NCI-H345 (cell line): ENCODE measurements around the gene ZMYM4.
"Not testable (repeated sequence)": the region's sequence is repeated elsewhere in the genome, so short reads cannot be mapped to it uniquely, and the experiment has no call there.

Experiments used
- DNase-seq: peaks from one replicate; lab custom pipeline; 2025; lab: John Stamatoyannopoulos, UW

Gene ZMYM4

DNA sequence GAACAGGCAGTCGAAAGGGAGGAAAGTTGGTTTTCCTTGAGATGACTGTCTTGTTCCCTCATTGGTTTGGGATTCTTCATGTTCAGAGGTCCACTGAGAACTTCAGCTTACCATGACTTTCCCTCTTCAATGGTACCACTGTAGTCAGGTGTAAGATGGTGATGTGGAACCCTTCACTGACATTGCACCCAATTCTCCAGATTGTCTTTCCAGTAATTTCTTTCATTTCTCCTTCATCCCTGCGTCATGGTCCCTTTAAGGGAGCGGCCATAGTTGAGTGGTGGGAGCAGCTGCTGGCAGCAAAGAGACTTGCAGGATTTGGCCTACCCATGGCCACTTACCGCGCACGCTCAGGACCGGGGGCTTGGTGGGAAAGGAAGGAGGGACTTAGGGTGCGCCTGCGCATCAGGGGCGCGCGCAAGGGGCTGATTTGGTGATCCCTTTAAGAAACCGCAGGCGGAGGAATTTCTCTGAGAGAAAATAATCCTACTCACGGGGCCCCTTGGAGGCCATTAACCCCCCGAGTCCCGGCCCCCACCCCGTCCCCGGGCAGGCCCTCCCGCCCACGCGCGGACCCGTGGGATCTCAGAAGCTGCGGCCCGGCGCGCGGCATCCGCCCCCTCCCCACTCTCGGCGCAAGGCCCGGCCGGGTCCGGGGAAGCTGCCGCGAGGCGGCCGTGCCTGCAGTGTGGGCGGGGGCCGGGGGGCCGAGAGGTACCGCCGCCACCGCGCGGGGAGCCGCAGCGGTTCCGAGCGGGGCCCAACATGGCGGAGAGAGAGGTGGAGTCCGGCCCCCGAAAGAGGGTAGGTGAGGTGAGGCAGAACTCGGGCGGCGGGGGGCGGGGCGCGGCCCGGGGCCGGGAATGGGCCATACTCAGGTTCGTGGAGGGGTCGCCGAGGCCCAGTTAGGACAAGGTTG is at the start of gene ZMYM4:
ZMYM4 (plus strand) TSS at position 428 of the 919 bp plus-strand sequence; CDS start at position 766, 338 bp downstream.
- peak; percentile 97 for DNase-seq

DNA sequence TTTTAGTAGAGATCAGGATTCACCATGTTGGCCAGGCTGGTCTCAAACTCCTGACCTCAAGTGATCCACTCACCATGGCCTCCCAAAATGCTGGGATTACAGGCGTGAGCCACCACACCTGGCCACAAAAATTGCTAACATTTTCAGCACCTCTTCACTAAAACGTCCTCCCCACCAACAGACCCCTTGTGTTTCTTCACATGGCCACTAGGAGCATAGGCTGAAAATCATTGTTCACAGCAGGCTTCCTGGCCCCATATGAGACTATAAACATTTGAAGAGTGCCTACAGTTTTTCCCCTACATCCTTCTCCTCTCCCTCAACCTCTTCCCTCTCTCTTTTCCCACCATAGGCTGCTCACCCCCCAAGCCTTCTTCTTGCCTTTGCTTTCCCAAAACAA is 47.5 kb upstream of the ZMYM4 start:
- no peak for DNase-seq

DNA sequence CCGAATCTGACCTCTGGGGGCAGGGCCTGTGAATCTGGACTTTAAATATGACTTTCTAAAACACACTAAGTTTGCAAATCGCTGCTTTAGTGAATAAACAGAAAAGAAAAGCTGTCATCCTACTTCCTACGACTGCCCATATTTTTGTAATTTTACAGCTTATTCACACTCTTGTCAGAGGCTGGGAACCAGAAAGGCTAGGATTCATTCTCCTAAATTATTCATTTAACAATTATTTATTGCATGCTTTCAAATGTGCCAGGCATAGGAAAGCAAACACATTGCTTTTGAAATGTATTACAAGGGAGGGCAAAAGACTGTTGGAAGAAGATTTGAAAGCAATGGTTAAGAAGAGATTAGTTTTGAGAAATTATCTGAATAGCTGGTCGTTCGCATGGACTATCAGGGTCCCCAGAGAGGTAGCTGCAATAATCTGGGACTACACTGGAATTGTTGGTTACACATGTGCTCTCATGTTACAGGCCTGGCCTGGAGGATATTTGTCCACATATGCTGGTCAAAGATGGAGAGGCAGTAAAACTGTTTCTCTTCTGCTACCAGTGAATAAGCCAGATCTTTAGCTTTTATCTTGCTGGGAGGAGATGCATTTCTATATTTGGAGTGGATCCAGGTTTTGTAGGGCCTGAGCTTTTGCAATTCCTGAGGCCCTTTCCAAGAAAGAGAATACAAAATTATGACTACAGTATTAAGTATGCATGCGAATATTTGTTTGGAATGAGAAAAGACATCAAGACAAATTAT is 46.0 kb upstream of the ZMYM4 start:
- DNase-seq, result no peak

DNA sequence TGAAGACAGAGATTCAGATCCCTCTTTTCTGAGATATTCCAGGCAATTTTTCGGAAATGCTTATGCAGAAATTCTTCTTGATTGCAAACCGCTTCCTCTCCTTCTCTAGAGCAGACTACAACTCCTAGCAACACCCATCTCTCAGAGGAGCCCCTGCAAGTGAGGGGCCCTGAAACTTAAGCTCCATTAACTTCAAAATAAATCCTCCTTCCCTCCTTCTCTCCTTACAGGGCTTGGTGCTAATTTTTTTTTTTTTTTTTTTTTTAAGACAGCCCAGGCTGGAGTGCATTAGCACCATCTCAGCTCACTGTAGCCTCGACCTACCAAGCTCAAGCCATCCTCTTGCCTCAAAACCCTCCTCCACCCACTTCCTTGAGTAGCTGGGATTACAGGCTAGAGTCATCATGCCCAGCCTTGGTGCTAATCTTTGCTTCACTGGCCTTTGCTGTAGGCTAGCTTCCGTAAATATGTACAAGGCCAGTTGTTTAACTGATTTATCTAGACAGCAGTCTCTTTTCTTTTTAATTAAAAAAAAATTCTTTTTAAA is 45.4 kb upstream of the ZMYM4 start:
- DNase-seq, result no peak

DNA sequence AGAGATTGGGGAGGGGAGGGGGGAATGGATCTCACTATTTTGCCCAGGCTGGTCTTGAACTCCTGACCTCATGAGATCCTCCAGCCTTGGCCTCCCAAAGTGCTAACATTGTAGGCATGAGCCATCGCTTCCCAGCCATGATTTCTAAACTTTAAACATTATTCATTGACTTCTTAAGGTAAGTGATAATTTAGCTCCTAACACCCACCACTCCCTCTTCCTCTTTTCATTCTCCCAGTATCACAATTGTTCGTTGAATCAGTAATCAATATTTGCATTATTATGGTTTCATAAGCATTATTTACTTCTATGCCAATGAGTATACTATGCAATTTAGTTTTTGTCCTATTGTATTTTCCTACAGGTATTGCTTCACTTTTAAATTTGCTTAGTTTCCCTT is 42.0 kb upstream of the ZMYM4 start:
- DNase-seq, result no peak

DNA sequence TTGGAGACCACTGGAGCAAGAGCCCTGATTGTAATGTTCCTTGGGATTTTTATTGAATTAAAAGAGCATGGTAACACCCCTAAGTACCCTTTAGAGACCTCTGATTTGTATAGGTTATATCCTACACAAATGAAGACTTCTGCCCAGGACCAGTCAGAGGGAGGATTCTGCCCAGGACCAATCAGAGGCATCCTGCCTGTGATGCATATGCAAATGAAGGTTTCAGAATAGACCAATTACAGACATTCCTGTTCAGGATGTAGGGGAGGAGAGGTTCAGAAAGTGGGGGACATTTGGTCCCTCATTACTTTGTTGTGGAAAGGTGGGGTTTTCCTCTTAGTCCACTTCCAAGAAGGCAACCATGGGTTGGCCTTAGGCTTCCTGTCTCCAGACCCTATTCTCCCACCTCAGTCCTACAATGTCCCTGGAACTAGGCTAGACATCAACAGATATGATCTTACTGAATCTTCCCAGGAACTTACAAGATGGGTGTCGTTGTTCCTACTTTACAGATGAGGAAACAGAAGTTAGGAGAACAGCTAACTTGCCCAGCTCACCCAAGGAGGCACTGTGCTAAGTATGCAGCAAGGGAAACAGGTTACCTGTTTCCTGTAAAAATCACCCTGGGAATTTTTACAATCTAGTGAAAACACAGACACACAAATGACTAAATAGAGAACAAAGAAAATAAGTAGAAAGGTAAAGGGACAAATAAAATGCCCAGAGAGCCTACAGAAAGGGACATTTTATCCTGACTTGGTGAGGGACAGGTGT is 38.7 kb upstream of the ZMYM4 start:
- no peak for DNase-seq

DNA sequence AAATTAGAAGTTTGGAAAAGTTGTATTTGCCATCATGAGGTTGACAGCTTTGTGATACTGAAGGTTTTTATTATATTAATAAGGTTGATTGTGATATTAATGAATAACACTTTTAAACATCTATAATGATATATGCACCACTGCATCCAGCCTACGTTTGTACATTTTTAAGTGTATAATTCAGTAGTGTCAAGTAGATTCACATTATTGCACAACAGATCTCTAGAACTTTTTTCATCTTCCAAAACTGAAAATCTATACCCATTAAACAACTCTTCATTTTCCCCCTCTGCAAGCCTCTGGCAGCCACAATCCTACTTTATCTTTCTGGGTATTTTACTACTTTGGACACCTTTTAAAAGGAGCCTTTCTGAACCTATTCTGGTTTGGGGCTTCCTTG is 37.2 kb upstream of the ZMYM4 start:
- DNase-seq, result no peak

DNA sequence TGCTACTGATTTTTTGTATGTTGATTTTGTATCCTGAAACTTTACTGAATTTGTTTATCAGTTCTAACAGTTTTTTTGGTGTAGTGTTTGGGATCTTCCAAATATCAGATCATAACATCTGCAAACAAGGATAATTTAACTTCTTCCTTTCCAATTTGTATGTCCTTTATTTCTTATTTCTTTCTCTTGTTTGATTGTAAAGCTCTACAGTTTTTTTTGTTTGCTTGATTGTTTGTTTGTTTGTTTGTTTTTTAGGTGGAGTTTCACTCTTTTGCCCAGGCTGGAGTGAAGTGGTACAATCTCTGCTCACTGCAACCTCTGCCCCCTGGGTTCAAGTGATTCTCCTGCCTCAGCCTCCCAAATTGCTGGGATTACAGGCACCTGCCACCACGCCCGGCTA is 31.7 kb upstream of the ZMYM4 start:
- not testable (repeated sequence) for DNase-seq

DNA sequence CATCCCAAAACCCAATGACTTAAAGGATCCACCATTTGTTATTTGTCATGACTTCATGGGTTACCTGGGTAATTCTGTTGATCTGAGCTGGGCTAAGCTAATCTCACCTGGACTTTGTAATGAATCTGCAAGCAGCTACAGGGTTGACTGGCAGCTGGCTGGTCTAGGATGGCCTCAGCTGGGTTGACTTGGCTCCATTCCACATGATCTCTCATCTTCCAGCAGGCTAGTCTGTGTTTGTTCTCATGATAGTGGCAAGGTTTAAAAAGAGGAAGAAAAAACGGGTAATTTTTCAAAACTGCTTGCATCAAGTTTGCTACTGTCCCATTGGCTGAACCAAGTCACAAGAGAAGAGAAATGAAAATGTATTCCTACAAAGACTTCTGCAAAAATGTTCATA is 24.8 kb upstream of the ZMYM4 start:
- DNase-seq, result peak; percentile 25

DNA sequence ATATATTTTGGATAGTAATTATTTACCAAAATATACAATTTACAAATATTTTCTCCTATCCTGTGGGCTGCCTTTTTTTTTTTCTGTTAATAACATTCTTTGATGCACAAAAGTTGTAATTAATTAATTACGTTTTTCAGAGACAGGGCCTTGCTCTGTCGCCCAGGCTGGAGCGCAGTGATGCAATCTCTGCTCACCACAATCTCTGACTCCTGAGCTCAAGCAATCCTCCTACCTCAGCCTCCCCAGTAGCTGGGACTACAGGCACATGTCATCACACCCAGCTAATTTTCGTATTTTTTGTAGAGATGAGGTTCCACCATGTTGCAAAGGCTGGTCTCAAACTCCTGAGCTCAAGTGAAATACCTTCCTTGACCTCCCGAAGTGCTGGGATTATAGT is 21.3 kb upstream of the ZMYM4 start:
- DNase-seq, result no peak

DNA sequence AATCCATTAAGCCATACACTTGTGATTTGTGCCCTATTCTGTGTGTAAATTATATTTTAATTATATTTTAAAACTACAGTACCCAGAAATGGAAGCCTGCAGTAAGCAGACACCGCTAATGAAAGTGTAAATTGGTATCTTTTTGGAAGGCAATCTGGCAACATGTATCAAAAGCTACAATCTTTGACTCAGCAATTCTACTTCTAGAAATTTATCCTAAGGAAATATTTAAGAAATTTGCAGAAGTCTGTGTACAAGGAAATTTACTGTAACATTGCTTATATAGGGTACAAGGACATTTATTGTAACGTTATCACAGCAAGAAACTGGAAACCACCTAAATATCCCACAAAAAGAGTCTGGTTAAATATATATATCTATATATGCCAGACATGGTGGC is 14.6 kb upstream of the ZMYM4 start:
- DNase-seq, result no peak

DNA sequence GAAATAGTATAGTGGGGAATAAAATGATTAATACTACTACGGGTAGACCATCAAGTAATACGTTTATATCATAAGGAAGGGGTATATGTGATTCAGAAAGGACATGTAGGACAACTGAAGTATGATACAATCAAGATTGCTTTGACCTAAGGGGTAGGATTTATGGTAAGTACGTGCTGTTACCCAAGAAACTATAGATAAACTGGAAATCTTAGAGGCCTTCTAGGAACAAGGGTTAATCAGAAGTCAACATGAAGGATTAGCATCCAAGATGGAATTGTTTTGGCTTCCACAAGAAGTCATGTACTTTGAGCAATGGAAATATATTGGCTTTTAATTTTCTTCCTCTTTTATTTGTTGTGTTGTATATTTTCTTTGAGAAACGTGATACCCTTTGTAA is 13.2 kb upstream of the ZMYM4 start:
- no peak for DNase-seq

DNA sequence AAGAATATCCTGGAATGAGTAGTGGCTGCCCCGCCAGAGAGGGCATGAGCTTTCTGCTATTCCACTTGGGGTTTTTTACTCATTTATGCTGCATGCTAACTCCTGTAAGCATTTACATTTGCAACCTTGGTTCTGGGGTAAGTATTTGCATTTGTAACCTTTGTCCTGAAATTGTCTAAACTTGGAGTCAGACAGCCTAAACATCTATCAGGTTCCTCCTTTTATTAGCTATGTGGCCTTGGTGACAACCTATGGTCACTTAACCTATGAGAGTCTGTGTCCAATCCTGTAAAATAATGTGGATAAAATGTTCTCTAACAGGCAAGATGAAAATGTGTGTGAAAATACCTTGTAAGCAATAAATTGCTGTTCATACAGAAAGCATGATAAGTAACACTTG is 8.9 kb upstream of the ZMYM4 start:
- no peak for DNase-seq

DNA sequence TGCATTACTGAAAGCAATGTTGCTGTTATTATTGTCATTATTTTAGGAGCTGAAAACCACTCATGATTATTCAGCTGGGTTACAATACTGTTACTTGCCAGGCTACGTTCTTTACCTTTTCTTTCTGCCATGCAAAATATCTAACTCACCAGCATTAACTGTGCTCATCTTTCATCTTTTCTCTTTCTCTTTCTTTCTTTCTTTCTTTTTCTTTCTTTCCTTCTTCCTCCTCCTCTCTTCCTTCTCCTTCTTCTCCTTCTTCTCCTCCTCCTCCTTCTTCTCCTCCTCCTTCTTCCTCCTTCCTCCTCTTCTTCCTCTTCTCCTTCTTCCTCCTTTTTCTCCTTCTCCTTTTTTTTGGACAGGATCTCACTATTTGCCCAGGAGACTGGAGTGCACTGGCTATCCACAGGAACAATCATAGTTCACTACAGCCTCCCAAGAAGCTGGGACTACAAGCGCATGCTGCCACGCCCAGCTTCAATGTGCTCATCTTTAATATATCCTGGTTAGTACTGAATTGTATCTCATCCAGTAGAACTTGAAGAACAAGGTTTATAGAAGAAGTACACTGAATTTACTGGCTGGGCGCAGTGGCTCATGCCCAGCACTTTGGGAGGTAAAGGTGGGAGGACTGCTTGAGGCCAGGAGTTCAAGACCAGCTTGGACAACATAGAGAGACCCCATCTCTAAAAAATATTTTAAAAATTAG is 6.9 kb upstream of the ZMYM4 start:
- DNase-seq, result no peak

DNA sequence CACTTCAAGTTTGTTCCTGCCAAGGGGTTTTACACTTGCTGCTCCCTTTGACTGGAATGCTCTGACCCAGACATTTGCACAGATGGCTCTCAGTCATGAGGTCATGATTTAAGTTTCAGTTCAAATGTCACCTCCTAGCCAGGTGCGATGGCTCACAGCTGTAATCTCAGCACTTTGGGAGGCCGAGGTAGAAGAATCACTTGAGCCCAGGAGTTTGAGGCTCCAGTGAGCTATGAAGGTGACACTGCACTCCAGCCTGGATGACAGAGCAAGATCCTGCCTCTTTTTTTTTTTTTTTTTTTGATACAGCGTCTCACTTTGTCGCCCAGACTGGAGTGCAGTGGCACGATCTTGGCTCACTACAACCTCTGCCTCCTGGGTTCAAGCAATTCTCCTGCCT is 4.5 kb upstream of the ZMYM4 start:
- no peak for DNase-seq

DNA sequence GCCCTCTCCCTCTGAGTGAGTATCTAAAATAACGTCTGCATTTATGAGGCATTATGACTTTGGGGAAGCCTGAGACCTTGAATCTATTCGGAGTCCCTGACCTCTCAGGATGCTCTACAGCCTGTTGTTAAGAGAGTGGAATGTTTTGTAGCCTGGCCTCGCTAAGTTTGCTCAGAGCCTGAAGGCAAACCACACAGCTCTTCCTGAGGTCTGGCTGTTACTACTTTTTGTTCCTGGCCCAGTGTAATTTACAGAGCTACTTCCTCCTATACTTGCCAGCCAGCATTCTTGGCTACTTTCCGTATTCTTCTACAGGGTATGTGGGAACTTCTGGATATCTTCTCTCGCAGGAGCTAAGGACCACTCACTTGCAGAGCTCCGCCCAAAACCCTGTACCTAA is 3.6 kb upstream of the ZMYM4 start:
- no peak for DNase-seq

DNA sequence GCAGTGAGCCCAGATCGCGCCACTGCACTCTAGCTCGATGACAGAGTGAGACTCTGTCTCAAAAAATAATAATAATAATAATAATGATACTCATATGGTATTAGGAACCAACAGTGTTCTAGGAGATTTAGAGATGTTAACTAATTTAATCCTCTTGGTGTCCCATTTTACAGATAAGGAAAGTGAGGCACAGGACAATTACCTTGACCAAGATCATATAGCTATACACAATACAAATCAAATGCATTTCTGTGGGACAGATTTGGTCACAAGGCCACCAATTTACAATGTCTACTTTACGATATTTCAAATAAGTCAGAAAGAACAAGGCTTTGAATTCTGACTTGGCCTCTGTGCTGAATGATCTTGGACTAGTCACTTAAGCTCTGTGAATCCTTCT is 2.2 kb upstream of the ZMYM4 start:
- no peak for DNase-seq

DNA sequence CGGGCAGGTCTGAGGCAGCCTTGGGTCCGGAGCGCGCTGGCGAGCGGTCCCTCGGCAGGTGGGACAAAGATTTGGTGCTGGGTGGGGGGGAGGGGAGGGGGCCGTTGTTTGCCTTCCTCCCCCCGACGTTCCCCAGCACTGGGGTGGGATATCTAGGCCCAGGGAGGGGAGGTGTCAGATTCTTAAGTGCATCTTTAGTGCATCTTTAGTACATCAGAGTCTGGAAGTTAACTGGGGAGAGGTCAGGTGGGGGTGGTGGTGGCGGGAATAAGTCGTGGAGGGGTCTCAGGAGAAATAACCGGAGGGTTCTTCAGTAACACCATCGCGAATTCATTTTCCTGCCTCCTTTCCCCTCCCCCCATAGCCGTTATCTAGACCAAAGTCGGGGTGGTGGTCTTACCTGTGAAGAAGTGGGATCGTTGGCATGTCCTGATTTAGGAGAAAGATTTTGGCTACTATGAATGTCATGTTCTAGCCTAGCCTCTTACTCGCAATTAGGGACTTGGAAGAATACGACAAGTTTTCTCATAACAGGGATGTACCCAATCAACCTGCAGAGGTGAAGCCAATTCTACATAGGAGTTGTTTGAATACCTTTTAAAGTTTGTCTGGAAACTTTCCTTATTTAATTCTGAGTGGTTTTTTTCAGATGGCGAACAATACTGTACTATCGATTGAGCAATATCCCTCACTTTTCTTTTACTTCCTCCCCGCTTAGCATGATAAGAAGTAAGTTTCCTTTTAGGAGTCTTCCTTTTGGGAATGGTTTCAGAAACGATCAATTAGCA is 886 bp downstream of the ZMYM4 start:
- no peak for DNase-seq

DNA sequence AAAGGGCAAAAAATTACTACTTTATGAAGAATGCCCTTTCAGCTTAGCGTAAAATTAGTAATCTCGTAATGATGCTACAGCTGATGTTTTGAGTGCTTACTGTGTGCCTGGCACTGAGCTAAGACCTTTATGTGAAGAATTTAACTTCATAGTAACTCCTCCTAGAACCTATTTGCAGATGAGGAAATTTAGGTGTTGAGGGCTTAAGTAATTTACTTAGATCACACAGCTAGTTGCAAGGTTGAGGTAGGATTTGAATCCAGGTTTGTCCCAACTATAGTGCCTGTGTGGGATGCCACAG is 1.4 kb downstream of the ZMYM4 start:
- DNase-seq, result no peak

DNA sequence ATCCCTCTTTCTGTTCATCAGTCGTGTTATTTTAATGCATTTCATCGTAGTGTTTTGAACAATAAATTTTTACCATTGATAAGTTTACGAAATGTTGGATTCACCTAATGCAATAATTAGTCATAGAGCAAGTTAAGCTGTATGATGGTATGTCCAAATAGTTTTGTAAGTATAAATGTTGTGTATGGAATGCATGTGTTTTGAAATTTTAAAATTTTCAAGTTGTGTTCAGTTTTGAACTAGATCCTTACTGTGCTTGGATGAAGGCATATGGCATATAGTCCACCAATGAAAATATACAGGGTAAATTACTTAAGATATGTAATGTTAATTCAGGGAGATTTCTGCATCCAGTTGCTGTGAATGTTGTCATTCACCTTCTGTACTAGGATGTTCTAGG is 2.3 kb downstream of the ZMYM4 start:
- no peak for DNase-seq

DNA sequence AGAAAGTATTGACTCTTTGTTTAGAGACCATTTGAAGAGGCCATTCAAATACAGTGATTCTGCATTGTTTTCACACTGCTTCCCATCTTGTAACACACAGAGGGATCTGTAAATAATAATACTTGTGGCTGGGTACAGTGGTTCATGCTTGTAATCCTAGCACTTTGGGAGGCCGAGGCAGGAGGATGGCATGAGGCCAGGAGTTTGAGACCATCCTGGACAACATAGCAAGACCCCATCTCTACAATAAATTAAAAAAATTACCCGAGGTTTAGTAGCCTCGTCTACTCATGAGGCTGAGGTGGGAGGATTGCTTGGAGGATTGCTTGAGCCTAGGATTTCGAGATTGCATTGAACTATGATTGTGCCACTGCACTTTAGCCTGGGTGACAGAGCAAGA is 5.7 kb downstream of the ZMYM4 start:
- DNase-seq, result no peak
